Dermis microvascular lymphatic vessel endothelial cell (primary cell): Measurements from ENCODE around the gene CSNK2A3. TPM values are rescaled to one million over a fixed set of nuclear protein-coding genes. Genes with fewer than 3 reads are reported as not detected.

ENCODE experiments used
- DNase-seq, 2 donors: peaks; one replicate each; pipeline versions ENCODE4 v3.0.0 to v3.0.0-alpha.2; 2010; ENCODE audit warnings: low read depth in 2 of 2
- total RNA-seq: library from RNA; depleted of rRNA; stranded (reverse); fragments of >200 nt; gene quantifications from 2 replicates; pipeline ENCODE4 v1.2.1, GENCODE V29; 2014

The CSNK2A3 gene
- total RNA-seq, 1 donor from 2014 or later: 2.1 TPM

GRCh38 chr11:11338304-11338703 lies 14.7 kb downstream of the CSNK2A3 start:
- no peak for DNase-seq

- DNase-seq: no peak
These were observed 16.4 kb downstream of the CSNK2A3 start for GRCh38 chr11:11336664-11337063.

- DNase-seq: no peak
These were observed 18.0 kb downstream of the CSNK2A3 start for GRCh38 chr11:11335043-11335442.

- no peak for DNase-seq
These were observed 18.4 kb downstream of the CSNK2A3 start for GRCh38 chr11:11334607-11335006.

- DNase-seq: no peak
These were observed 20.8 kb downstream of the CSNK2A3 start for GRCh38 chr11:11332141-11332710.

- no peak for DNase-seq
These were observed 23.8 kb downstream of the CSNK2A3 start for GRCh38 chr11:11329062-11329806.

- DNase-seq: no peak
These were observed 29.0 kb downstream of the CSNK2A3 start for GRCh38 chr11:11324090-11324489.

- DNase-seq: no peak
These were observed 30.9 kb downstream of the CSNK2A3 start for GRCh38 chr11:11322101-11322500.

GRCh38 chr11:11320825-11321224 lies 32.2 kb downstream of the CSNK2A3 start:
- DNase-seq: no peak

- DNase-seq: no peak
These were observed 34.1 kb downstream of the CSNK2A3 start for GRCh38 chr11:11318961-11319360.

- no peak for DNase-seq
These were observed 34.6 kb downstream of the CSNK2A3 start for GRCh38 chr11:11318461-11318860.

- DNase-seq: no peak
These were observed 36.3 kb downstream of the CSNK2A3 start for GRCh38 chr11:11316651-11317230.

GRCh38 chr11:11313902-11314692 lies 39.0 kb downstream of the CSNK2A3 start:
- DNase-seq: no peak

GRCh38 chr11:11313426-11313825 lies 39.6 kb downstream of the CSNK2A3 start:
- peak; percentile 32 to 62 for DNase-seq

- no peak for DNase-seq
These were observed 40.3 kb downstream of the CSNK2A3 start for GRCh38 chr11:11312738-11313137.

- DNase-seq: no peak
These were observed 41.9 kb downstream of the CSNK2A3 start for GRCh38 chr11:11311169-11311568.

- no peak for DNase-seq
These were observed 43.1 kb downstream of the CSNK2A3 start for GRCh38 chr11:11309906-11310305.

- no peak for DNase-seq
These were observed 44.8 kb downstream of the CSNK2A3 start for GRCh38 chr11:11308249-11308648.

- no peak for DNase-seq
These were observed 46.2 kb downstream of the CSNK2A3 start for GRCh38 chr11:11306855-11307254.

- DNase-seq: no peak
These were observed 48.5 kb downstream of the CSNK2A3 start for GRCh38 chr11:11304550-11304949.

GRCh38 chr11:11302565-11302964 lies 50.5 kb downstream of the CSNK2A3 start:
- no peak for DNase-seq
